Caki2 (cell line): ENCODE measurements around the gene VEGFA. TPM values are rescaled to one million over a fixed set of nuclear protein-coding genes. Genes with fewer than 3 reads are reported as not detected.

Source experiments
- DNase-seq: peaks from one replicate; pipeline ENCODE4 v3.0.0-alpha.2; 2015; ENCODE audit warnings: low read depth
- in situ Hi-C: cut with HindIII; loops from 2 replicates; pipeline ENCODE4 v1.10.0; 2016; ENCODE audit warnings: low sequenced_read_pairs, low pct_unique_long_range_greater_than_20kb, mixed read lengths
- total RNA-seq: library from RNA; depleted of rRNA; stranded (reverse); fragments of >200 nt; shearing (Covaris generic); gene quantifications from 2 replicates; pipeline ENCODE4 v1.2.3, GENCODE V29; 2014; ENCODE audit warnings: low replicate concordance; rRNA removed

The VEGFA gene
- 40.0 and 81.4 TPM in 2 replicates for total RNA-seq

DNA sequence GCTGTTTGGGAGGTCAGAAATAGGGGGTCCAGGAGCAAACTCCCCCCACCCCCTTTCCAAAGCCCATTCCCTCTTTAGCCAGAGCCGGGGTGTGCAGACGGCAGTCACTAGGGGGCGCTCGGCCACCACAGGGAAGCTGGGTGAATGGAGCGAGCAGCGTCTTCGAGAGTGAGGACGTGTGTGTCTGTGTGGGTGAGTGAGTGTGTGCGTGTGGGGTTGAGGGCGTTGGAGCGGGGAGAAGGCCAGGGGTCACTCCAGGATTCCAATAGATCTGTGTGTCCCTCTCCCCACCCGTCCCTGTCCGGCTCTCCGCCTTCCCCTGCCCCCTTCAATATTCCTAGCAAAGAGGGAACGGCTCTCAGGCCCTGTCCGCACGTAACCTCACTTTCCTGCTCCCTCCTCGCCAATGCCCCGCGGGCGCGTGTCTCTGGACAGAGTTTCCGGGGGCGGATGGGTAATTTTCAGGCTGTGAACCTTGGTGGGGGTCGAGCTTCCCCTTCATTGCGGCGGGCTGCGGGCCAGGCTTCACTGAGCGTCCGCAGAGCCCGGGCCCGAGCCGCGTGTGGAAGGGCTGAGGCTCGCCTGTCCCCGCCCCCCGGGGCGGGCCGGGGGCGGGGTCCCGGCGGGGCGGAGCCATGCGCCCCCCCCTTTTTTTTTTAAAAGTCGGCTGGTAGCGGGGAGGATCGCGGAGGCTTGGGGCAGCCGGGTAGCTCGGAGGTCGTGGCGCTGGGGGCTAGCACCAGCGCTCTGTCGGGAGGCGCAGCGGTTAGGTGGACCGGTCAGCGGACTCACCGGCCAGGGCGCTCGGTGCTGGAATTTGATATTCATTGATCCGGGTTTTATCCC, at the start of gene VEGFA:
TSS of gene VEGFA (plus strand) at position 686 of the 846 bp plus-strand sequence.
- peak; percentile 95 for DNase-seq
- in situ Hi-C loops: no loop called here

DNA sequence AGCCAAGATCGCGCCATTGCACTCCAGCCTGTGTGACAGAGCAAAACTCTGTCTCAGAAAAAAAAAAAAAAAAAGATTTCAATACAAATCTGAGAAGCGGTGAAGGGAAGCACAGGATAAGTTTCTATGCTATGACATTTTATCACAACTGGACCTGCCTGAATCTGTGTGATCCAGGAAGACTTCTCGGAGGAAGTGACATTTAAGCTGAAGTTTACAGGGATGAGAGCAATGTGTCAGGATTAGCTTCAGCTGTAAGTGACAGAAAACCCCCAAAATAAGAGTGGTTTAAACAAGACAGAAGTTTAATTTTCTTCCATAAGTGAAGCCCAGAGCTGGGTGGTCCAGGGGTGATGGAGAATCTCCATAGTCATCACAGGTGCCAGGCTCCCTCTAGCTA, 49.0 kb upstream of the VEGFA start:
- in situ Hi-C loops: no loop called here
- no peak for DNase-seq

DNA sequence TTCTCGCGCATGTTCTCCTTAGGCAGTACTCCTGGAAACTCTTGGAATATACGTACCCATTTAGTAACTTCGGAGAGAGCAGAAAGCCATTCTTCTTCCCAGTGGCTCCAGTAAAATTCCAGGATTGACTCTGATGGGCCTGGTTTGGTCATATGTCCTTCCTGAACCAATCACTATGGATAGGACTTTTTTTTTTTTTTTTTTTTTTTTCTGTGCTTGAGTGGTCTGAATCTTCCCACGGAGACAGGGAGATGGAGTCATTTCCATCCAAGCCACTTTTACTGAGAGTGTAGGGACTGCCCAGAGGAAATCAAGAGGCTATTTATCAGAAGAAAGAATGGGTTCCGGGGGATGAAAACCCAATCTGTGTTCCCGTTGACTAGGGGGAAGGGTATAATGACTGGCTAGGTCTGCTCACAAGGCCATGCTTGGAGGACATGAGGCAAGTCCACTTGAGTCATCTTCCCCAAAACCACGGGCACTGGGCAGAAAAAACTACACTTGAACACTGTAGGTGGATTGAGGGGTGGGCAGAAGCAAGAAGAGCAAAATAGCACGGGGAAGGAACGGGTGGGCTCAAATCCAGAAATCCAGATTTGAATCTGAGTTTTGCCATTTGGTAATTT, 47.0 kb upstream of the VEGFA start:
- in situ Hi-C loops: no loop called here
- no peak for DNase-seq

DNA sequence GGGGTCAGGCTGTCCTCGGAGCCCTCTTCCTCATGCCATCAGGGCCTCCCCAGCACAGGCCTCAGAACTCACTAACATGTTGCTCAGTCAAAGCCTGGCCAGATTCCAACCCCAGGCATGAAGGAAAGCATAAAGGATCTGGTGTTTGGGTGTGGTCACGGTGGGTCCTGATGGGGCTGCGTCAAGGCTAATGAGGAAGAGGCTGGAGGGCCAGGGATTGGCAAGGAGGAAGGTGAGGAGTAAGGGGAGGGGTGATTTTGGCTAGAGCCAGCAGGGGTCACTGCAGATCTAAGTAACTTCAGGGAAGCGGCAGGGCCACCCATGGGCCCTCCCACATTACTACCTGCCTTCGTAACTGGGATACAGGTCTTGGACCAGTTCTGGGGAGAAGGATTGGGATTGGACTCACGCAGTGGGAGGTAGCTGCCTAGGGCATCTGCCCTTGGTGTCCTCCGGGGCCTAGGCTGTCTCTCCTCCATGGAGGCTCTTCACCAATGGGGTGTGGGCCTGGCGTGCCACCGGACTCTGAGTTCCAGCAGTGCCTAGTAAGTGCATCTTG, 46.2 kb upstream of the VEGFA start:
- in situ Hi-C loops: no loop called here
- DNase-seq: peak; percentile 58

DNA sequence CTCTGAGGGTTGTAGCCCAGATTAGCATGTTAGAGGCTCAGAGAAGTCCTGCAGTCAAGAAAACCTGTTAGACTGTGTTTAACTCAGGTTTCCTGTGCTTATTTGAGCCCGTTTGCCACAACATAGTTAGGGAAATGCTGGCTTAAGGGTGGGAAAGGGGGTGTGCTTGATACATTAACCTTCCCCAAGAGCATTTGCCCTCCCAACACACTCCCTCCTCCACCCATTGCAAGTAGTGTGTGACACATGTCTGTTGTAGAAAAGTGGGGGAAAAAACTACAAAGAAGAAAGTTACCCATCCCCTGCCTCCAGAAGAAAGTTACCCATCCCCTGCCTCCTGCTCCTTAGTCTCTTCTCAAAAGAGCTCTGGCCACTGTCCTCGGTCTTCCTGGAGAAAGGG, 45.7 kb upstream of the VEGFA start:
- DNase-seq: no peak
- in situ Hi-C loops: no loop called here

DNA sequence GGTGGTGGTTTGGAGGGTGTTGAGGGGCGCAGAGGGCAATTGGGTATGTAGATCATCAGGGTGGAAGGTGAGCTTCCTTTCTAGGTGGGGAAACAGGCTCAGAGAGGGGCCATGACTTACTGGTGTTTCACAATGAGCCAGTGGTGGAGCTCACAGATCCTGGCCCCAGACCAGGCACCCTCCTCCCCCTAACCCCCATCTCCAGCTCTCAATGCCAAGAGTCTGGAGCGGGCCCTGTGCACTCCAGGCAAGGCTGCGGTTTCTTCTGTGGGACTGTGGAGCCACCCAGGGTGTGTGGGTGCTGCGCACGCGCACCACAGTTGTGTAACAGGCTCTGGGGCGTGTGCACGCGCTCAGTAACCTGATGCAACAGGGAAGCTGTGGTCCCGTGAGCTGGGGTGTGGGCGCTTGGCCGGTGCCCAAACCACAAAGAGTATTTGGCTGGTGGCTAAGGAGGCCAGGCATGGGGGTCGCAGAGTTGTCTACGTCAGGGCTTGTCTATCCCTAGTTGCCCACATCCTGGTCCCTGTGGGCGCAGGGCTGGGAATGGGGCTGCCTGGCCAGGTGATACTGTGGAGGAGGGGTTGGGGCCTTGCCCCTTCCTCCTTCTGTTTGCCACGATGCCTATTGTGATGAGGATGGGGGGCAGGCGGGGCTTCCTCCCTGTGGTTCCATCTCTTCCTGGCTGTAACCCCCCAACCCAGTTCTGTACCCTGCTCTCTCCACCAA, 44.9 kb upstream of the VEGFA start:
- in situ Hi-C loops: no loop called here
- peak; percentile 70 for DNase-seq

DNA sequence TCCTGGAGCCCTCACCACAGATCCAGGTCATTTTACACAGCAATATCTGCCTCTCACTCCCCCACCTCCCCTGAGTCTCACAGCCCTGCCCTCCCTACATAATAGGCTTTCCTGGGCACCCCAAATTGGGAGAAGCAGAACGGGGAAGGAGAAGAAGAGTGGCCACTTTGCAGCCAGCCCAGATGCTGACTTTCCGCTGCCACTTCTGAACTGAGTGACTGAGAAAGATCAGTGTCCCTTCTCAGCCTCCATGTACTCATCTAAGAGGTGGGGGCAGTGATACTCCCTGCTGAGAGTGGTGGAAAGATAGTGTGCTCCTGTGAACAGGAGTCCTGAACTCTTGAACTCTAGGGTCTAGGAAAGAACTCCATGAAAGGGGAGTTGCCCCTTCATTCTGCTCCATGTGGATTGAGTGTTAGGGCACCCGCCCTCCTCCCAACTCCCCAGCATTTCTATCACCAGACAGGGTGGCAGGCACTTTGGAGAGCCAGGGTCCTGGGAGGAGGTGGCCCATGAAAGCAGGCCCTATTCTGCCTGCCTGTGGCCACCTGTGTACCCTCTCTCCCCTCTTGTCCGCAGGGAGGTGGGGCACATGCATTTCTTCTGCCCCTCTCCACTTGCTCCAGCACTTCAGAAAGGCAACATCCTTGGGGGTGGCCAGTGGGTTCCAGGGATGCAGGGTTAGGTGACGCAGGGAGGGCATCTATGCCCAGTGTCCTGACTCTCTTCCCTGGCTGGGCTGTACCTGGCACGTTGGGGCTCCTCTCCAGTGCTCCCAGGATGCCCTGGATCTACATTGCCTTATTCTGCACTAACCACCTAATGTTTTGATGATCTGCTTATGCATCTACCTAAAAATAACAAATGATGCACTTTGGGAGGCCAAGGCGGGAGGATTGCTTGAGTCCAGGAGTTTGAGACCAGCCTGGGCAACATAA, 44.1 kb upstream of the VEGFA start:
- in situ Hi-C loops: no loop called here
- no peak for DNase-seq

DNA sequence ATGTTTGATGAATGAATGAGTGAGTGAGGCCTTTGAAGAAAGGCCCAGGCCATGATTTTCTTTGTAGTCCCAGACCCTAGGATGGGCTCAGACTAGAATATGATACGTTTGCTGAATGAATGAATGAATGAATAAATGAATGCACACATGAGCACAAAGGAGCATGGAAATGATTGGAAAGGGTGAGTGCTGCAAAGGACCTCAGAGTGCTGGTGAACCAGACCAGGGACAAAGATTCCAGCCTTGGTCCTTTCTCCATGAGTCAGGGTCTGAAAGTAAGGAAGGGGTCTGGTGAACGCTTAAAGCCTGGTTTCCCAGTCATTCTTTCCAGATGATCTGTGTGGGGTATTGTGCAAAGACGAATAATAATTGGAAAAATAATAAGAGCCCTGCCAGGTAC, 42.4 kb upstream of the VEGFA start:
- DNase-seq: no peak
- in situ Hi-C loops: no loop called here

DNA sequence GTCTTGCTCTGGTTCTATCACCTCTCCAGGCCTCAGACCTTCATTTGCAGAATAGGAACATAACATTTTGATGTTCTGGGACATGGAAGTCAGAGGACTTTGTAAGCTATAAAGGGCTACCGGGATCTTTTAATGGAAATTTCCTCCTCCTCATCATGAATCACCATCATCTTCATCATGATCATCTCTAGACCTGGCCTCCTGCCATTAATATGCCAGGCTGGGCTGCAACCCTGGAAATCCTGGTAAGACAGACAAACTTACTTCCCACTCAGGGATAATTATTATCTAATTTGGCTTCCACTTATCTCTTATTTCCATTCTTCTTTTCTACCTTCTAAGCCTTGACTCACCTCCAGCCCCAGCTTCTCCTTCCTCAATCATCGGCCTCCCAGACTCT, 41.4 kb upstream of the VEGFA start:
- in situ Hi-C loops: no loop called here

DNA sequence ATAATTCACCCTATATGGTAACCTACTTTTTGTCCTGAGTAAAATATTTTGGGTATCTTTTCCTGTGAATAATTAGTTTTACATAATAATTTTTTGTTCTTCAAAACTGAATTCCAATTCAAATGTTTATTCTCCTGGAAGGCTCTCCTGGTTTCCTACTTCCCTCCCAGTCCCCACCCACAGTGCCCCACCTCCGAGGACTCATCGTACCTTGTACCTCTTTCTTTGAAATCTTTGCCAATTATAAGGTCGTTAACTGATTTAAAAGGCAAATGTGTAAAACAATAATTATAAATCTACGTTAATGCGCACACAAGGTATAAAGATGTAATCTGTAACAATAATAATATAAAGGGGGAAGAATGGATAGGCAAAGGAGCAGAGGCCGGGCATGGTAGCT, 40.5 kb upstream of the VEGFA start:
- in situ Hi-C loops: no loop called here
- DNase-seq: no peak

More for the DNA sequence above, 41.4 kb upstream of the VEGFA start:
- DNase-seq: no peak

DNA sequence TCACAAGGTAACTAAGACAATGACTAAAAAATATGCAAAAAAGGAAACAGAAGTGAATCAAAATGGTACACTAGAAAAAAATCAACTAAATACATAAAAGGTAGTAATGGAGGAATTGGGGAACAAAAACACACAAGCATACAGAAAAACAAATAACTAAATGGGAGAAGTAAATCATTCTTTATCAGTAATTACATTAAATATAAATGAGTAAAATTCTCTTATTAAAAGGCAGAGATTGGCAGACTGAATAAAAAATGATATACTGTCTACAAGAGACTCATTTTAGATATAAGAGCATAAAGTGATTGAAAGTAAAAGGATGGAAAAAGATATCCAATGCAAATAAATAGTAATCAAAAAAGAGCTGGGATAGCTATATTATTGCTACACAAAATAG, 39.4 kb upstream of the VEGFA start:
- DNase-seq: no peak
- in situ Hi-C loops: no loop called here

DNA sequence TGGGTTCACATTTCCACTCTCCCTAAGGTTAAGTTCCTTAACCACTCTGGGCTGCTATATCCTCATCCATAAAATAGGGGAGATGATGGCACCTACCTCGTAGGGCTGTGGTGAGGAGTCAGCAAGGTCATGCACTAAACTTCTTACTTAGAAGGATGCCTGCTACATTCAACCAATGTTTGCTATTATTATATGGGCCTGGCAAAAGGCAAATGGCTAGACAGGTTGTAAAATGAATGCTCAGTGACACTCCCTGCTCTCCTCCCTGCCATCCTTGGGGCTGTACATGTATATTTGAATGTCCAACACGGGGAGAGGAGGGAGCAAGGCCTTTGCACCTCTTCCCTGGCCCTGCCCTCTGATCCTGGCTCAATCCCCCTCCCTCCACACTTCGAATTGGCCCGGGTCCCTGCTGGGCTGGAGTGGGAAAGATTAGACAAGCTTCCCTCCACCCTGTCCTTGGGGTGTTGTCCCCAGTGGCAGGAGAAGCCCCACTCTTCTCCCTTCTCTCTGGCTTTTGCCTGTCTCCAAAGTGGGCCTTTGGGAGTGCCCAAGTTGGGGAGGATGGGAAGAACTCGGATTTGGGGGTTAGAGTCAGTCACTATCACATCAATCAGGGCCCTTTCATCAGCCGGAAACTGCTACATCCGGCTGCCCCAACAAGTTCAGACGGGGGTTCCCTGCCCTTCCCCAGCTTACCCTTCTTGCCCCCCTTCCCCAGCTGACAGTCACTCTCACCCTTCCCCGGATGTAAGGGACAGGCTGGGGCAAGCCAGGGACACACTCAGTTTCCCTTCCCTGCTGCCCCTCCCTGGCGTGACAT, 36.3 kb upstream of the VEGFA start:
- no peak for DNase-seq
- in situ Hi-C loops: no loop called here

DNA sequence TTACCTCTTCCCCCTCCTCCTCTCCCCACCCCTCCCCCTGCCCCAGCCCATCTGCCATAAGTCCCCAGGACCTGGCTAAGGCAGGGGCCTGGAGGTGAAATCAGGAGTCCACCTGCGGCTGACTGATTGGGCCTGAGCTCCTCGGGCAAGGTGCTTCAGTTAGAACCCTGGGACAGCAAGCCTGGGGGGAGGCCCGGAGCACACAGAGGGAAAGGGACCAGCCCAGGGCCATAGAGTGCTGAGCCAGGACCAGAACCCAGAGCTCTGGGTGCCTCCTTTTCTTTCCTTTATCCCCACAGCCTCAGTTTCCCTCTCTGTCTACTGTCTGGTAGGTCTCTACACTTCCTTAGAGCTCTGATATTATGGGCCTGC, 35.7 kb upstream of the VEGFA start:
- in situ Hi-C loops: no loop called here
- DNase-seq: no peak

DNA sequence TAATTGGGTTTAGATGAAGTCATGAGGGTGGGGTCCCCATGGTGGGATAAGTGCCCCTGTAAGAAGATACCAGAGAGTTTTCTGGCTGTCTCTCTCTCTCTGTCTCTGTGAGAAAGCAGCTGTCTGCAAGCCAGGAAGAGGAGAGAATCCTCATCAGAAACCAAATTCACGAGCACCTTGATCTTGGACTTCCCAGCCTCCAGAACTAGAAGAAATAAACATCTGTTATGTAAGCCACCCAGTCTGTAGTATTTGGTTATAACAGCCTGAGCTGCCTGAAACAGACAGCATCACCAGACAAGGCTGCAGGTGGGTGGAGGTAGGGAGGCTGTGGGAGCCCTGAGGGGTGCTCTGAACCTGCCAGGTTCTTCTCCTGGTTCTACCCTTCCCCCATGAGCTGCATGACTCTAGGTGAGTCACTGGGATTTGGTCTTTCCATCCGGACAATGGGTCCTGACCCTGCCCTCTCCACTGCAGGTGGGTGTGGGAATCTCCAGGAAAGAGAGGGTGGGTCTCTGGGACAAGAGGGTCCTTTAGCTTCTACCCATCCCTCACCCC, 34.3 kb upstream of the VEGFA start:
- no peak for DNase-seq
- in situ Hi-C loops: no loop called here

DNA sequence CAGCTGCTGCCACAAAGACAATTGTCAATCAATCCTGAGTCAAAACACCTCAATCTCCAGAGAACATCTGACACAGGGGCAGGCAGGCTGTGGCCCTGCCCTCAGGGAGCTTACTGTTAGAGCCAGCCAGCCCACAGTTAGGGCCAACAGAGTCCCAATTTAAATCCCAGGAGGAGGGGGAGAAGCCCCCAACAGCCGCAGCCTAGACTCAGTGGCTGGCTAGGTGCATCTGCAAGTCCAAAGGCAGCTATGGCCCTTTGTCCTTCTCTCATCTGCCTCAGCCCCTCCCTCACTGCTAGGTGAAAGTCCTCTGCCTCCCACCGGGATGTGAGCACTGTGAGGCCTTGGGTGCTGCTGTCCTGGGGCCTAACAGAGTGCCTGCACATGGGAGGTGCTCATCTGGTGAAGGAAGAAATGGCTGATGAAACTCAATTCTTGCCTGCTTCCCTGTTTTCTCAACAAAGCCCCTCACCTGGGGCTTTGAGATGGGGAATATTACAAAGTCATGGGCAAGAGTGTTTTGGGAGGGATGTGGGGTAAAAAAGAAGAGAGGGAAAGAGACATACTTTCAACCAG, 33.7 kb upstream of the VEGFA start:
- no peak for DNase-seq
- in situ Hi-C loops: no loop called here

DNA sequence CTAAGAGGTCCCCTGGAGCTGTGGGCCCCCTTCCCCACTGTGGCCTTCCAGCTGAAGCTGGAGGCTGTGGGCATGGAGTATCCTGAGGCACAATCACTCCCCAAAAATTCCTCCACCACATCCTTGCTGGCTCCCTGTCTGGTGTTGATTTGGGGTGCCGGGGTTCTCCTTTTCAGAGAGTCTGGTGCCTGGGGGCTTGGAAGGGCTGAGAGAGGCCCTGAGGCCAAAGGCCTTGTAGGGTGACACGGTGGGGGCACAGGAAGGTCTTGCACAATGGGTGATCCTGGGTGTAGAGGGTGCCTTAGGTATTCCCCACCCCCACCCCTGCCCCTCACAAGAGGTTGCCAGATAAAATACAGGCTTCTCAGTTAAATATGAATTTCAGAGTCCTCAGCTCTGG, 33.2 kb upstream of the VEGFA start:
- in situ Hi-C loops: no loop called here
- no peak for DNase-seq
